ENCODE results near the gene ZEB2.
A peak's percentile ranks its signal among the peaks of the same experiment; 100 is the strongest.

The ZEB2 gene

DNA sequence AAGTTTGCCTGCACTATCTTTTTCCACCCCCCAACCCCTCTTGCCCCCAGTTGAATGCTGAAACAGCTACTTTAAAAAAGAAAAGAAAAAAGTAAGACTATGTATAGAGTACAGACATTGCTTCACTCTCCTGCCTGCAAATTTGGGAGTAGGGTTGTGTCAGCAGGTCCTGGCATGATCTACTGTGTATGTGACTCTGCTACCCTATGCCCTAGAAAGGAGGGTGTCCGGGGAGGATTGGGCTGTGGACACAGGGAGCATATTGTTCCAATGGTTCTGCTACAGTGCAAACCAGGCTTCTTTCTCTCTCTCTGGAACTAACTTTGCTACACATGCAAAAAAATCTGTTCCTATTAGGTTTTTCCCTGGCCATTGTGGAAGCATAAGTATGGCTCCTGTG is 9.9 kb upstream of the ZEB2 start:
- DNase-seq: no peak

DNA sequence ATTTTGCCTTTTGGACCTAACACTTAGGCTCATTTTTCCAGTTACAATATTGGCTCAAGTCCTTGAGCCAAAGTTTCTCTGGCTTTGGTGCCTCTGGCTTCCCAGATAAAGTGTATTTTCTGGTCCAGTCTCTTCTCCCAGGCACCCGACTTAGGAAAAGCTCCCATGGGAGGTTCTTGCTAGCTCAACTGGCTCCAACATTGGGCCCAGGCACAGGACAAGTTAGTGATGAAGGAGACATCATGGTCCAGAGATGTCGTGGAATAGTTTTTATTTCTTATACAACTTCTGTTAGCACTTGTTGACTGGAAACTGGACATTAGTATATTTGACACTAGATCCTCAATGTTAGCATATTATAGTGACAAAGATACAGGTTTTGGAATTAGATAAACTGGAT is 8.2 kb upstream of the ZEB2 start:
- no peak for DNase-seq

DNA sequence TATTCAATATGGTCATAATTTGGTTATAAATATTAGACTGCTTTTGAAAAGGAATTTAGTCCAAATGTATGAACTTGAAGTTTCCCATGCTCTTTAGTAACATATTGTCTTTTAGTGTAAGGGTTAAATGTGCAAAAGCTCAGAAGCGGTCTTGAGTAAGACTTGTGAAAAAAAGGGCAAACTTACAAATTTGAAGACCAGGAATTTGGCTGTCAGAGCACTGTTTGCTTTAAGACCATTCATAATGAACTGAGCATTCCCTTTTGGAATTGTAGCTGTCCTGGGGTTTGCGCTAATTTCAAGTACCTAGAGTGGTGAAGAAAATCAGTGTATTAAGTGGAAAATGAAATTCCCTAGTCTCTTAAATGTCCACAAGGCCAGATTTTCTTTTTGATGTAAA is 6.9 kb upstream of the ZEB2 start:
- DNase-seq: no peak

DNA sequence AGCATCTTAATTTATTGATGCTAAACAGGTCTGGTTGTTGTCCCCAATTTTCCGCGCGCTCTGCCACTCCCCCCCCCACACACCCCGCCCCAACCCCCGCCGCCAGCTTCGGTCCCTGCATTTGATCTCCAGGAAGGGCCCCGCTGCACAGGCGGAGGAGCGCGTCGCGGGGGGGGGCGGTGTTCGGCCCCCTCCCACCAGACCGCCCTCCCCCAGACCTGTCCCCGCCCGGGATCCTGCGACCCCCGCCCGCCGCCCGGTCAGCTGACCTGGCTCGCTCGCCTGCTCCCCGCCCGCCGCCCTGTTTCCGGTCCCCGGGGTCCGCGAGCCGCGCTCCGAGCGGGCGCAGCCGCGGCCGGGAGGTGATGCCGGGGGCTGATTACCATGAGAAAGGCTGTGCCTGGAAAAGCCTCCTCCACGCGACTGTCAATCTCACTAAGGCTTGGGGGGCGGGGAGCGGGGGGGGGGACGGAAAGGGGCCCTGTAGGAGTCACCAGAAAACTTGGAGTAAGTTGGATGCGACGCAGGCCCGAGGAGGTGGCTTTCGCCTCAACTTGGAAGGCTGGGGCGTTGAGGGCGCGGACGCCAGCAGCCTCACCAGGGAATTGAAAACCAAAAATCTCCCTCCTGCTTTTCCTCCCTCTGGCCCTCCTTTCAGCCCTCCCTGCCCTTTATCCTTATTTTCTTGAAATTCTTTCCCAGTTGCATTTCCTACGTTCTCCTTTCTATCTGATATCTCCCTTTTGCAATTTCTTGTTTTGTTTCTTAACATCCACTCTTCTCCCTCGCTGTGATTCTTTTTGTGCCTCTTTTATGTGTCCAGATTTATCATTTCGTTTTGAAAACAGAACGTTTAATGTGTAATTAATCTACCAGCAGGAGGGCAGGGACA is 4.4 kb upstream of the ZEB2 start:
- peak in 38 of 58 donors; percentile 22 to 82 (median 67) for DNase-seq

DNA sequence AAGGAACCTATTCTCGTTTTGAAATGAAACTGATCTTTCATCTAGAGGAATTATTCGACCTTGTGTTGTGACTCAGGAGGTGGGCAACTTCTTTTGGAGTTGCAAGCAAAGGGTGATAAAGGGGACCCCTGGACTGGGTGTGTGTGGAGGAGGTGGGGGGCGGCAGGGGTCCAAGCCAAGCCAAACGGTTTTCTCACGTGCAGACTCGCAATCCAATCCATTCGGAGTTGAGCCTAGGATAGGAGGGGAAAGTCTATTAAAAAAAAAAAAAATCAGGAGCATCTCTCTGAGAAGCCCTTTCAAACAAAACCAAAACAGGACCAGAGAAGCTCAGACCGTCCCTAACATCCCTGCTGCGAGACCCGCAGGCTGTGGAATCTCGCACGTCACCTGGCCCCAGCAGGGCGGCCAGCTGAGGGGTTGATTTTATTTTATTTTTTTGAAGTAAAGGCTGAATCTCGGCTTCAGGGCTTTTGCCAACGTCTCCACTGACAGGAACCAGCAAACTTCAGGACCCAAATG is 3.7 kb upstream of the ZEB2 start:
- DNase-seq: peak in 10 of 58 donors; percentile 29 to 75 (median 60)

DNA sequence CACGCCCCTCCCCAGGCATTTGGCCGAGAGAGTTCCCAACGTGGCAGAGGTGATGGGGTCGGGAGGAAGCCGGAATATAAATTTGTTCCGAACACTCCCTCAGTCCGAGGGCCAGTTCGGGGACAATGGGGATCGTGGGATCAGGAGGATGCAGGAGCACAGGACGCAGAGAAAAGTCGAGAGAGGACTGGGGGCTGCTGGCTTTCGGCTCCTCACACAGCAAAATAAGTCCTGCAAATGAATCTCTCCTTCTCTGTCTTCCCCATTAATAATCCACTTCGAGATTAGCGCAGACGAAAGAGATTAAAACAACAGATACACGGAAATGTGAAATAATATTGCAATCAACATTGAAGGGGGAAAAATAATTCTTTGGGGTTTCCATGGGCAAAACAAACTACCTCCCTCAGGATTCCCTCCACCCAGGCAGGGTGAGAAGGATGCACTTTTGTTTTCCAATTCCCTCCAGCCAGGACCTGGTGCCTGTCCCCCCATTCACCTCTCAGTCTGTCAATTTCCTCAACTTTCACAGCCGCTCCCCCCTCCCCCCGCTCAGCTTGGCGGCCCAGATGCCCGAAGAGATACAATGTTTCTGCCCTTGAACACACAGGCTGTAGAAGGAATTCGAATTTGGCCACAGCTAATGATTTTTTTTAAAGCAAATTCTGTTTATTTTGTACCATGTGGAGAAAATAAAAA is 3.1 kb upstream of the ZEB2 start:
- DNase-seq: peak in 22 of 58 donors; percentile 17 to 62 (median 36)

DNA sequence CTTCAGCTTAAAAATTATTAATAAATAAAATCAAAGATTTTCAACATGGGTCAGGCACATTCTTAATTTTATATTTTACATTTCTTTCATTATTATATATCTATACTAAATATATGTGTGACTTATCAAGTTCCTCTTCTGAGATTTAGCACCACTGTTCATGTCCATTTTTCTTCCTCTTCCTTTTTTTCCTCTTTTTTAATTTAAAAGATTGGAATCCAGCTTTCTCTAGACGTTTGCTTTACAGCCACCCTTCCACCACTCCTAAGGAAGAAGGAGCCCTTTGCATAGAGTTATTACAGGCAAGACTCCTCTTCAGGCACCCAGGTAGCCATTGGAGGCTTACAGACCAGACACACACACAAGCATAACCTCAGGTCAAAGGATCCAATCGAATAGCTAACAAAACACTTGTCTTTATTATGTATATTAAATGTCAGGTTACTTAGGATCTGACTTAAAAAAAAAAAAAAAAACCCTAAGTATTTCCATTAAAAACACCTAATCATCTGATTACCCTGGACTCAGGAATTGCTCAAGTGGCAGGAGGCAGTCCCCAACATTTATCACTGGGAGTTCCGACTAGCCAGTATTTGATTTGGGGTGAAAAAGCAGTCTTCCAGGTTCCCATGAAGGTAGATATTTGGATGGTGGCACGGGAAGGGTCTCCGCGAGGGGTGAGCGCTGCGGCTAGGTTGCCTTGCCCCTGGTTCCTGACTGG is 2.4 kb upstream of the ZEB2 start:
- no peak for DNase-seq

DNA sequence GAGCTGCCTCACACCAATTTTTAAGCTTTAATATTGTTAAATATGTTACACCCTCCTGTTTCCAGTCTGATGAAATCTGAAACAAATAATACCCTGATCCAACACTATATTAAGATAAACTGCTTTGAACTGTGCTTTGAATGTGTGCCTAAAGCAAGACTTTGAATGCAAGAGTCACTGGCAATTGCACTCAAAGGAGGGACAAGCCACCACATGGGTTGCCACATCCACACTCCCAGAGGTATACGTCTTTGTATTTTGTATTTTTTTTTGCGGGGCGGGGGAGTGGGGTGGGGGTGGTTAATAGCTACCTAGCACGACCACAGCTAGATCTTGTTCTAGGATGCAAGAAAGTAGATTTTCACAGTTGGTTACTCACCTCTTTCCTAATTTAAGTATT is 1.8 kb upstream of the ZEB2 start:
- DNase-seq: no peak

DNA sequence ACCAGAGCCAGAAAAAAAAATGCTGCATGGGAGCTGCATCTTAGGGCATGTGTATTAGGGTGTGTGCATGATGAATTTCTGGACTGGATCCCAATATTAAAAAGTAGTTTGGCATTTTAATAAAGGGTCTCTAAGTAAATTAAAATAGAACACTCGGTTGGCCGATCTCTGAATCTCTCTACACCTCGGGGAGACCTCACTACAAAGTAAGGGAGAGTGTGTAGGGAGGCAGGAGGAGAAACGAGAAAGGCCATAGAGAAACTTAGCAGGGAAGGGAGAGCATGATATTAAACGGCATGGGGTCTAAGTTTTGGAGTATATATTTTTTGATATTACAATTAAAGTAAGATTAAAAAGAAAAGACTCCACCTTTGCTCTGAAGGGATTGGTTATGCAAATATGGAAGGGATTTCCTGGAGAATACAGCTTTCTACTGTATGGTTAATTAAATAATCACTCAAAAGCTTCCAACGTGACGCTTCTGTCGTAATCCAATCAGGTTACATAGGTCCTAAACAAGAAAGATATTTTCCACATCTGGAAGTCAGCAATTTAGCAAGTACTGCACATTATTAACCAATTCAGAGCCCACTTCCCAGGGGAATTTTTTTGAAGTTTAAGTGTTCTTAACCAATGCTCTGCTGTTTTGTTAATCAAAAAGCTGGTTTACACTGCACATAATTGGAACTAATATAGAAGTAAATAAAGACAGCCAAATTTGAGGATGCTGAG is 1.0 kb upstream of the ZEB2 start:
- no peak for DNase-seq

DNA sequence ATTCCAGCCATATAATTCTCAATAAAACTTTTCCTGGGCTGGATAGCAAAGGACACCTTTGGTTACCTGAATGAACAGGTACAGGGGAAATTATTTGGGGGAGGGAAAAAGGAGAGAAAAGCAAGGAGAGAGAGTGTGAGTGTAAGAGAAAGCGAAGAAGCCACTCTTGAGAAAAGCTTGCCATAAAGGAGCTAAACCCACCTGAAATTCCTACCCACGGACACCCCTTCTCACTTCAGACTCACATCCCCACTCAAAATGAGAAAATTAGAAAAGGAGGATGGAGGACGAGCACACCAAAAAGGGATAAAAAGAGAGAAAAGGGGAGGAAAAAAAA is 354 bp downstream of the ZEB2 start:
- DNase-seq: no peak

DNA sequence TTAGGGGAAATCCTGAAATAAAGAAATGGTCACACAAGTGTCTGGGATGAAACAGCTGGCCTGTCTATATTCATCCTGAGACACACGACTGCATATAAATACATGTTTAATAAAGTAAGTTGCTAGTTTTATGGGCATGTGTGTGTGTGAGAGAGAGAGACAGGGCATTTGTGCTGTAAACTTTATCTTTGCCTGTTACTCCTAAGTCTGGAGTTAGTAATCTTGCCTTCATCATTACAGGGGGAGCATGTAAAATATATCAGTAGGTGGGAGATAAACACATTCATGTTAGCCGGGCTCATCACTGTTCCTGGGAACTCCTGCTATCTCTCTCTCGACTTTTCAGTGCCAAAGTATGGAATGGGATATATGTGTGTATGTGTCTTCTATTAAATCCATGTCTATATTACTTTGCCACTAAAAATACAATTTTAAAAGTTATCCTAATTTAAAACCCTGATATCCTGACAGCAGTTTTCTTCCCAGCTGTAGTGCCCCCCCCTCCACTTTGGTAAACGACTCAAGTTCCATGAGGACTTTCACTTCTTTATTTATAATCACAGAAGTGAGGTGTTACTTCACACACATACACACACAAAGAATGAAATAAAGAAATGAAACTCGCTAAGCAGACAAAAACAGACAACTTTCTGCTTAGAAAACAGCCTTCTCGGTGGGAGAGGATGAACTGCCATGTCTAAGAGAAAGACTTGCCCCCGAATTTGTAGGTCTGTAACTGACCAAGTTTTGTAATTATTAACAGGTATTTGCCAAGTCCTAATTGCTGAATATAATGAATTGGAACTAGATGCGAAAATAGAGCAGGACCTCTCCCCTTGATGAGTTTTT is 947 bp downstream of the ZEB2 start:
- DNase-seq: no peak

DNA sequence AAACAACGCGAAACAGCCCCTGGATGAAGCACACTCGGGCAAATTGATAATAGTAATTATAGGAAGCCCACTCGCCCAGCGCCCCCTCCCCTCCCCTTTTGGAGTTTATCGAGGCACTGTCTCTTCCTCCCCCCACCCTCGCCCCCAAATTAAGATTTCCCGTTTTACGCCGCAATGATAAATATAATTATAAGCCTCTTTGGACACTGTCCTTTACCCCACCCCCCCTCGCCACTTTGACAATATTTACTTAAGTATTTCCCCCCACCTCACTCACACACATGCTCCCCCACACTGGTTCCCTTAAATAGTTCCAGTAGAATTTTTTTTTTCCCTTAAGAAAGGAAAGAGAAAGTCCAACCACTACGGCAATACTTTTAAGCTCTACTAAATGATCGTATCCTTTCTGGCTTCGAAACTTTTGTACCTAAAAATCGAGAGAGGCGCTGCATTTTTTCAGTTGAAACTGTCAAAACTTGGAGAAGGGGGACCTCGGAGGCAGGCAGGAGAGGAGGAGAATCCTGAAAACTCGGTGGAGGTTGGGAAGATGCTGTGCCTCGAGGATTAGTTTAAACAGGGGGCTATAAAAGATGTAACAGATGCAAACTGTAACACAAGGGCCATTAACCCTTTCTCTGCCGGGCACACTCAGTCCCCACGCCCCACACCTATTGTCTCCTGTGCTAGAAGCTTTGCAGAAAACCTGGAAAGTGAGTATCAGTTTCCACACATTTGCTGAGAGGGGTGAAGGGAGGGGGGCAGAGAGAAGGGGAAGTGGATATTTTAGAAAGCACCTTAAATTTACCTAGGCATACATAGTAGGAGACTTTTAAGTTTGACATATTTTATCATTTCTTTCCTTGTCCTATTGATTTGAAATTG is 1.8 kb downstream of the ZEB2 start:
- DNase-seq: peak in 1 of 58 donors; percentile 46

DNA sequence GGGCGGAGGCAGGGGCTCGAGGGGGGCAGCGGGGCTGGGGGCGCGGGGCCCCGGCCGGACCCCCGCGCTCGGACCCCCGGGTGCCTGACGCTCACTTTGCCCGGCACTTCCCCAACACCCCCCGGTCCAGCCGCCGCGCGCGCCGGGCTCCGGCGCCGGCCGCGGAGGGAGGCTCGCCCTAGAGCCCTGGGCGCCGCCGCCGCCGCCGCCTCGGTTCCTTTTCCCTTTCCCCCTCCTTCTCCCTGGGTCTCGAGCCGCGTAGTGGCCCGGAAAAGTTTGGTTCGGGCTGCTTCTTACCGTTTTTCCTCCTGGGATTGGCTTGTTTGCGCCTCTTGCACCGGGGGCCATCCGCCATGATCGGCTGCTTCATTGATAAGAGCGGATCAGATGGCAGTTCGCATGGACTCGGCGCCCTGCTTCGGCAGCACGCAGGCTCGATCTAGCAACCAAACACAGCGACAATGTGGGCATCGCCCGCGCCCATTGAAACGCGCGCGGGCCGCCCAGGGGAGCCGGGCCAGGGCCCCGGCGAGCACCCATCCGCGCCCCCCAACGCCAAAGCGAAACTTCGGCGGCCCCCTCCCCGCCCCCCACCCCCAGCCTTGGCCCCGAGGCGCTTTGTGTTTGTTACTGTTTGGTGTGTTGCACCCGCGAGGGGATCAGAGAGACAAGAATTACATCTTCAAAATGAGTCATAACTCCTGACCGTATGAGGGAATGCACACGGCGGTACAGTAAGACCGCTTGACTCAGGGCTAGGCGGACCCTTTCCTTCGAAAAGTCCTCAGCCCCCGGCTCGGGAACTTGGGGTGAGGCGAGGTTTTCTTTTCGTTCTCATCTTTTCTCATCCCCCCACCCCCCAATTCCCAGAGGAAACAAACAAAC is 2.7 kb downstream of the ZEB2 start:
- peak in 23 of 58 donors; percentile 20 to 71 (median 54) for DNase-seq

DNA sequence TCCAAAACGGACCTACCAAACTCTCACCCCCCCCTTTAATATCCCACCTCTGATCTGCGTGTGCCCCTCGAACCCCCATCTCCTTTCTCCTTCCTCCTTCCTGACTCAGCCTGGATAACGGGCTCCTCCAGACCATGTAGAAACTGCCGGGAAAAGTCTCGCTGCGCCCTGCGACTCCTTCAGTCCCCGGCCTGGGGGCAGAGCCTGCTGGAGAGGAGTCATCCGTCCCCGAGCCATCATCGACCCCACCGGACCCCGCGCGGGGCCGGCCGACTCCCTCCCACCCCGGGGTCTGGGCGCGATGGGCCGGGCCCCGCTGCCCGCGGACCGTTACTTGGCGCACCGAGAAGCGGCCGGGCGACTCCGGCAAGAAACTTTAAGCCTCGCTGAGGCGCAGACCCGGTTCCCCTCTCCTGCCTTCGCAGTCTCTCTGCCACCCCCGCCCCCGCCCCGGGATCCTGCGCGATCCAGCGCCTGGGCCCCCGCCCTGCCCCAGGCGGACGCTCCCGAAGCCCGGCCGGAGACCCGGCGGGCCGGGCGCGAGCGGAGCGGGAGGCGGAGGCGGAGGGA is 3.4 kb downstream of the ZEB2 start:
- DNase-seq: peak in 5 of 58 donors; percentile 31 to 67 (median 45)

DNA sequence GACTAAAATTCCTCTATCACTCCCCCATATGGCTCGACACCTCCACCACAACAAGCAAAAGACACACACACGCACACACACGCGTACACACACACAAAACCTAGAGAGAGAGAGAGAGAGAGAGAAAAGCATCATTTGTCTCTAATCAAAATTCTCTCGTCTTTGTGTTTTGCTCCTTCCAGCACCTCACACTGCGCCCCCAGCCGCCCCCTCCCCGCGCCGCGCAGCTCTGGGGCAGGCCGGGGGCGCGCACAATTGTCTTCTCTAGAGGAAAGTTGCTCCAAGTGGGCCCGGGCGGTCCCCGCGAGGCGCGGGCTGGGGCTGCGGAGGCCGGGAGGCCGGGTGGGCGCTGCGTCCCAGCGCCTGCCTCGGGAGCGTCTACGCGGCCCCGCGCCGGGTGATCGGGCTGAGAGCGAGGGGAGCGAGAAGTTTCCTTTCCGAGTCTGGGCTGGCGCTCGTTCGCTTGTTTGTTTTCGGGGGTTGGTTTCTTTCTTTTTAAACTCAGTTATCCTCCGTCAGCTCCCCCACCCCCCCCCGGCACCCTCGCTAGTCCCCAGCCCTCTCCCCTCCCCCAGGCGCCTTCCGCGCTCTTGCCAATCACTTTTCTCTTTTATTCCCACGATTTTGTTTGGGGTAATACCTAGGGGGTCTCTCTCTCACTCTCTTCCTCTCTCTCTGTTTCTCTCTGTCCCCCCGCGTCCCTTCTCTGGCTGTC is 4.1 kb downstream of the ZEB2 start:
- DNase-seq: peak in 27 of 58 donors; percentile 29 to 80 (median 62)

DNA sequence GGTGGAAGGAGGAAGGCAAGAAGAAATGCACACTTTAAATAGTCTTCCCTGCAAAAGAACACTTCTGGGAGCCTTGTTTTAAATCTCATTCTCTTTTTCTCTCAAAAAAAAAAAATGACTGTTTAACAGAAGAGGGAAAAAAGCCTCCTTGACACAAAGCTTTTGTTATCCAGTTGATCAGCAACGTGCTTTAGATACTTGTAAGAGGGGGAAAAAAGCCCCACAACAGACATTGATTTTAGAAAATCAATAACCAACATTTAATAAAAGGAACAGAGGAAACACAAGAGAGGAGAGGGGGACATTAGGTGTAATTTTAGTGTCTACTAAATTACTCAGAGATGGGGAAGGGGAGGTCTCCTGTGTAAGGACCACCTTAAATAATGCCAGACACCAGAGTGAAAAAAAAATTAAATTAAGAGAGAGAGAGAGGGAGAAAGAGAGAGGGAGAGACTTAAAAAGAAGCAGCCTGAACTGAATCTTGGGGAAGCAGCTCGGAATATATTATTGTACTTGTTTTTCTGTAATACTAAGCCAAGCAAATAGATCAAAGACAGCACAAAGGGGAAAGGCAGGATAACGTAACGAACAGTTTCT is 4.7 kb downstream of the ZEB2 start:
- no peak for DNase-seq
